H7 (cell line): Measurements from ENCODE around the gene DLX3. TPM values are rescaled to one million over a fixed set of nuclear protein-coding genes. Genes with fewer than 3 reads are reported as not detected.
A peak's percentile ranks its signal among the peaks of the same experiment; 100 is the strongest.

Experiments
- DNase-seq: peaks from one replicate; pipeline ENCODE4 v3.0.0; 2012
- H3K27me3 ChIP-seq: 2 replicates; pipeline ENCODE4 v1.6.0; 2011; ENCODE audit warnings: mild to moderate bottlenecking, low read length; ENCODE audit not compliant: control insufficient read depth, insufficient read depth
- H3K36me3 ChIP-seq: replicated peaks from 2 replicates; pipeline ENCODE4 v1.5.1; 2011; ENCODE audit warnings: low read length; ENCODE audit not compliant: control insufficient read depth, insufficient read depth
- H3K4me3 ChIP-seq: 2 replicates; pipeline ENCODE4 v1.5.1; 2011; ENCODE audit warnings: low read depth, mild to moderate bottlenecking, control low read depth, low read length, moderate library complexity; ENCODE audit not compliant: insufficient read depth
- total RNA-seq: library from RNA; depleted of rRNA; stranded (reverse); fragments of >200 nt; shearing (Covaris generic); gene quantifications from 2 replicates; pipeline ENCODE4 v1.2.3, GENCODE V29; 2014; rRNA removed

The DLX3 gene
- total RNA-seq, 1 experiment from 2014 or later: not detected

- DNase-seq: peak; percentile 95
- H3K27me3 ChIP-seq: peaks cover 4% of the 10 kb centered on the region; the same call in 1 of the 2 replicates
- no peak overlapping the region for H3K4me3 ChIP-seq
- H3K36me3 ChIP-seq: no peaks in the 10 kb centered on the region
Measured at GRCh38 chr17:49952209-49952911, 42.7 kb downstream of the DLX3 start.

GRCh38 chr17:49951362-49952082 is 43.5 kb downstream of the DLX3 start:
- peaks cover under 1% of the 10 kb centered on the region; the same call in 1 of the 2 replicates for H3K27me3 ChIP-seq
- no peaks in the 10 kb centered on the region for H3K36me3 ChIP-seq
- no peak overlapping the region for H3K4me3 ChIP-seq
- peak; percentile 40 for DNase-seq

DNA sequence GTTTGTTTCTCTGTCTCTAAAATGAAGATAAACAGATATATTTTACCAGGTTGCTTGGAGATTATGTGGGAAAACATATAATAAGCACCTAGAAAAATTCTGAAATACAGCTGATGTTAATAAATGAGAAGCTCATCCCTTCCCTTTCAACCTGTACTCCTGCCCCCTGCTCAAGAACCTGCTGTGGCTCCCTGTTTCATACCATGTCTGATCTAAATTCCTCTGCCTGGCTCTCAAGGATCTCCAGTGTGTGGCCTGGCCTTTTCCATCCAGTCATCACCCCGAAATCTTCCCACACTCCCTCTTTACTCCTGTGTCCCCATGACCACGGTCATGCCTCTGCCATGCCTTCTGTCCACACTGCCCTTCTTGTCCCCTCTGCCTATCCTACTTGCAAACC is 45.4 kb downstream of the DLX3 start:
- no peak overlapping the region for H3K4me3 ChIP-seq
- H3K27me3 ChIP-seq: no peaks in the 10 kb centered on the region
- H3K36me3 ChIP-seq: no peaks in the 10 kb centered on the region
- no peak for DNase-seq

GRCh38 chr17:49946964-49947584 is 48.0 kb downstream of the DLX3 start:
- Histone ChIP-seq H3K36me3 (no peaks in the 10 kb centered on the region), H3K4me3 (no peak overlapping the region), H3K27me3 (no peaks in the 10 kb centered on the region; the same call in 1 of the 2 replicates)
- DNase-seq: peak; percentile 44

DNA sequence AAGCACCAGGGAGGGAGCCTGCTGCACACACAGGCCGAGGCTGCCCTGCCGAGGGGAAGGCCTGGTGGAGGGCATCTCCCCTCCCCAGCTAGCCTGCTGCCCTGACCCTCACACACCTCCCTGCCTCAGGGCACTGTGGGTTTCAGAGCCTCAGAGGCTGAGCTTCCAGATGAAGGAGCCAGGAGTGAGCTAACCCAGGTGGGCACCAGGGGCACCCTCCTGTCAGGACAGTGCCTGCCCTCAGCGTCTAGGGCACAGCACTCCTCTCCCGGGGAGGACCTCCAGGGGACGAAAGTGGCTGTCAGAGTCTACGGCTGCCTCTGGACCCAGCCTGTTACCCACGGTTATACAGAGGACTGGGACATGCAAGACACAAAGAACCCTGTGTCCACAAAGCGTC is 48.8 kb downstream of the DLX3 start:
- DNase-seq: peak; percentile 57
- no peaks in the 10 kb centered on the region for H3K36me3 ChIP-seq
- no peak overlapping the region for H3K4me3 ChIP-seq
- H3K27me3 ChIP-seq: no peaks in the 10 kb centered on the region; the same call in 1 of the 2 replicates

DNA sequence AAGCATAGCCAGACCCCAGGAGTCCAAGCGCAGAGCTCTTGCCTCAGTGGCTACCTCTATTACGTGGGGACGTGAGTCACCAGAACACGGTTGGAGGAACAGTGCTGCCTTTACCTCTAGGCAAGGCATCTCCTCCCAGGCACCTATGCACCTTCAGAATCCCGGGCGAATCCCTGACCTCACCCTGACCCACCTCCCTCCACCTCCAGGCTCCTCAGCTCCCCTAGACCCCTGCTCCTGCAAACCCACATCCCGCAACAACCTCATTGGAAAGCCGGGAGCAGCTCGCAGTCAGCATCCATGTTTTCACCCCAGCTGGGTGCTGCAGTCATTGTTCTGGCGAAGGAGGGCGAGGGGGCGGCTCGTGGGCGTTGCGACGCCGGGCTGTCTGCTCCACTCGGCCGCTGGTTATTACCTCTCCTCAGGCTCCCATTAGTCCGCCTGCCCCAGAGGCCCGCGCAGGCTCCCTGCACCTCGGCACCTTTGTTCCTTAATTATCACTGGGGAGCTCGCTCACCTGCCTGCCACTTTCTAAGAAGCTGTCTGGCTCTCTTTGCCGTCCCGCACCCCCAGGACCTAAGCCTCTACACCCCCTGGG is 50.7 kb downstream of the DLX3 start:
- Histone ChIP-seq H3K27me3 (no peaks in the 10 kb centered on the region; the same call in 1 of the 2 replicates), H3K4me3 (no peak overlapping the region), H3K36me3 (no peaks in the 10 kb centered on the region)
- DNase-seq: peak; percentile 85

- no peak overlapping the region for H3K4me3 ChIP-seq
- H3K36me3 ChIP-seq: no peaks in the 10 kb centered on the region
- no peaks in the 10 kb centered on the region; the same call in 1 of the 2 replicates for H3K27me3 ChIP-seq
- DNase-seq: no peak
Measured at GRCh38 chr17:49942947-49943346, 52.1 kb downstream of the DLX3 start.

DNA sequence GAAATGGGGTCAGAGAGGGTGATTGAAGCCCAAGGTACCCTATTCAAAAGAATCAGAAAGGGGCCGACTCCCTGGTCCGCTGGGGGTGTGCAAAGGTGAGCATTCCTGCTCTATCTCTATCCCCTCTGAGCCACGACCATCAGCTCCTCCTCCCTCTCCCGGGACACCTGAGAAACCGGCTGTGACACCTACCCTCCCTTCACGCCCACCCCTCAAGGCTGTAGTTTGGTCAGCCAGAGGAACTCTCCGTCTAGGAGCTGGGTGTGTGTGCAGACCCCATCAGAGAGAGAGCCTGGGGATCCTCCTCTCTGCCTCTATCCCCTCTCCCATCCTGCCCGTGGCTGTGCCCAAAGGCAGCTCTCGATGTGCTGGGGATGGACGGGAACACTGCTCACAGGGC is 53.6 kb downstream of the DLX3 start:
- Histone ChIP-seq H3K4me3 (no peak overlapping the region), H3K27me3 (no peaks in the 10 kb centered on the region; the same call in 1 of the 2 replicates), H3K36me3 (no peaks in the 10 kb centered on the region)
- DNase-seq: no peak

Other genes starting within 250 kb of the DLX3 start
- gene FAM117A, start 231.1 kb downstream of the DLX3 start, total RNA-seq: 21.8 and 24.3 TPM in 2 replicates
- gene KAT7, start 206.5 kb downstream of the DLX3 start, total RNA-seq: 96.1 and 153 TPM in 2 replicates
- not detected in 2 replicates for gene TAC4, start 147.2 kb downstream of the DLX3 start, total RNA-seq
- 1.0 and 1.1 TPM in 2 replicates for gene DLX4, start 26.0 kb downstream of the DLX3 start, total RNA-seq
- 20.0 and 24.0 TPM in 2 replicates for gene ITGA3, start 60.9 kb upstream of the DLX3 start, total RNA-seq
- 13.5 and 14.2 TPM in 2 replicates for gene PDK2, start 100.1 kb upstream of the DLX3 start, total RNA-seq
- 7.8 and 8.2 TPM in 2 replicates for gene SAMD14, start 134.9 kb upstream of the DLX3 start, total RNA-seq
- 15.0 and 21.1 TPM in 2 replicates for gene PPP1R9B, start 155.5 kb upstream of the DLX3 start, total RNA-seq
- gene SGCA, start 170.8 kb upstream of the DLX3 start, total RNA-seq: 0.52 and 1.1 TPM in 2 replicates
- 8.2 and 9.4 TPM in 2 replicates for gene COL1A1, start 206.4 kb upstream of the DLX3 start, total RNA-seq